GM19395 (cell line): Measurements from ENCODE around the gene AK4.

Source experiments
- ATAC-seq: cut with Tn5 transposase; IDR thresholded peaks from one replicate; pipeline ENCODE4 v1.9.1; 2021; ENCODE audit warnings: mild to moderate bottlenecking, moderate library complexity; ENCODE audit not compliant: unreplicated experiment

The AK4 gene

DNA sequence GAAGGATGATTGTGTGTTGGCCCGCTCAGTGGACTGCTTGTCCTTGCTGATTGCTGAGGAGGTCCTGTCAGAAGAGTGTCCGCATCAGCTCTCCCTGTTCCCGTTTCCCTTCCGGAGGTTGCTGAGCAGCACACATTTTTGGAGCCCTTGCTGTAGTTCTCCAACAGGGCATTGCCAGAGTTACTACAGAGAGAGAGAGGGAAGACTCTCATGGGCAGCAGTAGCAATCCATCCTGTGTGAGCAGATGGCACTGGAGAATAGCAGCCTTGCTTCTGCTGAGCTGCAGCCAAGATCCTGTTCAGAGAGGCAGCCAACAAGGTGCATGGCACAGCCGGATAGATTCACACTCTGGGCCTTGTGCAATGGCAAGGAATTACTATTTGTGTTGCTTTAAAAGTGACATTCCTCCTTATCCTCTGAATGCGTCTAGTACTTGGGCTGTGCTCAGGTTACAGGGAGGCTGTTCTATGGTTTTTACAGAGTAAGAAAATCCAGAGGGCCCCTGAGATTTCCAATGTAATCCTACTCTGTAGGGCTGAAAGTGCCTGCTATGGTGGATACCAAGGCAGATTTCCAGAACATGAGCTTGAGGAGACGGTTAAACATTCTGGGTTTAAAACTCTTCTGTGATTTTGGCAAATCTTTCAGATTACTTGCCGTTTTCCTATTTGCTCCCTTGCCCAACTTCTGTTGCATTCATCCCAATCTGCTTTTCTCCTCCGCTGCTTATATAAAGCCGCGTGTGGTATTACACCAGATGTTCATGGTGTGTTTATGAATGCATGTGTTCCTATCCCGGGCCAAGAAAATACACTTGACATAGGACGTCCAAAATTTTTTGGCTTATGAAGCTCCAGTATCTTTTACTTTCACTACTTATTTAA is 27.4 kb downstream of the AK4 start:
- ATAC-seq = no peak

DNA sequence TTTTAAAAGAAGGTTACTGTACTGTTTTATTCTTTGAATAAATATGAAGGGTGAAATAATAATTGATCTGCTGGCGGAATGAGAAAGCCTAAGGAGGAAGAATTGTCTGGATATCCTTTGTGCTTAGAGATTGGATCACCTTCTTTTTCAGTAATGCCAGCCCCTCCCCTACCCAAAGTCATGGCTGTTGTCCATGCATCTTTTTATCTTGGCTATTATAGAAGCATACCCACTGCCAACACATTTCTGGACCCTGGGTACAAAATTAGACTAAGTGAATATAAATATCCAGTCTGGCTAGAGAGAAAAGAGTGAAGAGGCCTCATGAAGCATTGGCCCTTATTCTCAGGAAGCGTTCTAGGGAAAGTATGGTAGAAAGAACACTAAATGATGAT is 28.1 kb downstream of the AK4 start:
- no peak for ATAC-seq

DNA sequence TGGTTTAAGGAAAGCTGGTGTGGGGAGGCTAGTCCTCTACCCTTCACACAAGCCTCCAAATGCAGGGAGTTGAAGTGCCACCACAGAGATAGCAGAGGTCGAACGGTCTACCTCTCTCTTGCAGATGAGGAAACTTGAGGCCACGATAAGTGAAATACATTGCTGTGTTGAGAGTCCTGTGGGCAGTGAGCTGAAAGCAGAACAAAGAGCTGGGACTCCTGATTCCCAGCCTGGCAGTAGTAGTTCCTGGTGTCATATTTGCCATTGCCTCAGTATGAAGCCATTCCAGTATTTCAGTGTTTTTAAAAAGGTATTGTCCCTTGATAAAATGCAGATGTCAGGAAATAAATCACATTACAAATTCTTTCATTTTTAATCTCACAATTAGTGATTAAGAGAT is 28.6 kb downstream of the AK4 start:
- no peak for ATAC-seq

DNA sequence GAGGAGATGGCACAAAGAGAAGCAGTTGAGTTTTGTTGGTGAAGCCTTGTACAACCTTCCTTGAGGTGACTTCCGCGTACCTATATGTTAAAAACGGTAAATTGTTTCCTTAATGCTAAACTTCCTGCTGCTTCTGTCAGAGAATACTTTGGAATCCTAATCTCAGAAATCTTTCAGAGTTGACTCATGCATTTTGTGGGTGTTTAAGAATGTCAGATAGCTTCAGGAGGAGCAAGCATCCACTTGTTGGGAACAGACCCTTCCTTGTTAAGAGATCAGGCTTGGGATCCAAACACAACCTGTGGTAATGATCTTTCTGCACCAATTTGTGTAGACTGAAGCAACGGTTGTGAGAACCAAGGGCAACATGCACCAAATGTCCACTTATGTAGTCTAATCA is 29.5 kb downstream of the AK4 start:
- no peak for ATAC-seq

DNA sequence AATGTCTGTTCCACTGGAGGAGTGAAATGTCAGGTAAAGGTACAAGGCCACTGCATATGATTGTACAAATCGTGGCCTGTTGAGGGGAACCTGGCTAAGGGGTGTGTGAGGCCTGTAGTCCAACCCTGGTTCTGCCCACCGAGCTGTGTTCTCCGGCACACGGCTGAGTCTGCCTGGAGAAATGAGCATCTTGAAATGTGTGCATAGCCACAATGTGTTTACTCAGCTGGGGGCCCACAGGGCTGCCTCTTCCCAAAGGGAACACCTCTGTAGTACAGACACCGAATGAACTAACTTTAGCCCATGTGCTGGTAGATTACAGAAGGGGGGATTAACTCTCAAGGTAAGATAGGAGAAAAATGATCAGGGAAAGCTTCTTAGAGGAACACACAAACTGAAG is 30.2 kb downstream of the AK4 start:
- ATAC-seq = no peak

DNA sequence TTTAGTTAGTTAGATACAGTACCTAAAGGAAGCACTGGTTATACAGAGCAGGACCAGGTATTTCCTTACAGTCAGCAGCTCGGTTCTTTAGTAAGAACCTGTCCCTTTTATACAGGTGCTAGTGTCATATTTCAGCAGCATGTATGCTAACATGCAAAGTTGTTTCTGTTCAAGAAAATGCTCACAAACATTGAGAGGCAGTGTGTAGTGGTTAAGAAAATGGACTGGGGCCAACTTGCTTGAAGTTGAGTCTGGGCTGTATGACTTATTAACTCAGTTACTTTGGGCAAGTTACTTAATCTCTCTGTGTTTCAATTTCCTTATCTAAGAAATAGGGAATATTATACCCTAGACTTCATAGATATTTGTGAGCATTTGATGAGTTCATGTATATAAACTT is 31.1 kb downstream of the AK4 start:
- no peak for ATAC-seq

DNA sequence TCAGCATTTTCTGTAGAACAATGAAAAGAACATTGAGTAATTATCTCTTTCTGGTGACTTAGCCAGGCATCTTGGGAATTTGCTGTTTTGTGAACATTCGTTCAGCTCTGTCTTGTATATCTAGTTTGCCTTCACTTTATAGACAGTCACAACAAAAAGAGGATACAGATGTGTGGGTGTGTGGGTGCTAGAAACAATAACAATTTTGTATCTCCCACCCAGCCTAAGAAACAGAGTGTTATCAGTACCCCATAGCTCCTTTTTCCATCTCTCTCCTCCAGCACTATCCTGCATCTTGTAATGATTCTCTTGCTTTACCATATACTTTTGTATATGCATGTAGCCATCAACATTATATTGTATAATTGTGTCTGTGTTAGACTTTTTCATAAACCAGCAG is 33.0 kb downstream of the AK4 start:
- ATAC-seq = no peak

DNA sequence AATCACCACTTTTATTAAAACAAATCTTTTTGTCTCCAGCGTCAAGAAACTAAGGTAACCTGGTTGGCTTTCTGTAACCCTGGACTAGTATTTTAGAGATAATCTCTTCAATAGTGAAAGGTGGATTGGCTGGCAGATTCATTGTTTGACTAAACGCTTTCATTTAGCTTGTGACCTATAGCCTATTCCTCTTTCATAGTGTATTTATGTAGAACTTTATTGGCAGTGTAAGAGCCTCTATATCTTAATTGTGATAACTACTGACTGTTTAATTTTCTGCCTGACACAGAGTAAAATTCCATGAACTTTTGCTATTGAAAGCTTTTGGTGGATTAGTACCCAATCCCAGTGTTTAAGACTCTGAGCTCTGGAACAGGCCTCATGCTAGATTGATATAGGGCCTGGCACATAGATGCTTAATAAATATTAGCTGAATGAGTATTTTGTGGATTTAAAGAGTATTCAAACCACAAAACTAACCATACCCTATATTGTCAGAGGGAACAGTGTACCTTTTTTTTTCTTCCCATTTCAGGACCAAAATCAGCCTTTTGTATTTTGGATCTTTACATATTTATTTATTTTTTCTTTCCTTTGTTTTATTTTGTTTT is 34.8 kb downstream of the AK4 start:
- no peak for ATAC-seq

DNA sequence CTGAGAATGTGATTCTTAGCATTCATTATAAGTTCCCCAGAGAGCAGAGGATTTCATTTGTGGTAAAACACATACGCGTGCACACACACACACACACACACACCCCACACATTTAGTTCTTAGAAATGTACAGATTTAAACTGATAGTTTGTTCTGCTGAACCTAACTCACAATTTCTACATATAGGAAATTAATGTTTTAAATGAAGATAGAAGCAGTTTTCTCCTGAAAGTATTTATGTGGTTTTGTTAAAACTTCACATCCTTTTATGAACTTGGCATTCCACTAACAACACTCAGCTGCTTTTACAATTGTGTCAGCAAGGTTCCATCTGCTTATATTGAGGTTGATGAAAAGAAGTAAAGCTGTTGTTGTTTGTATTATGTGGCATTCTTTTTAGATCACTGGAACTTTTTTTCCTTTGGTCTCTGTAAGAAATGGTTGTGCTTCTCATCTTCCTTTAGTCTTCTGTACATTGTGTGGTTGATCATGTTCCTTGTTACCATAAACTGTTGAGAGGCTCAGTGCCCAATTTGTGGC is 41.6 kb downstream of the AK4 start:
- ATAC-seq = no peak

DNA sequence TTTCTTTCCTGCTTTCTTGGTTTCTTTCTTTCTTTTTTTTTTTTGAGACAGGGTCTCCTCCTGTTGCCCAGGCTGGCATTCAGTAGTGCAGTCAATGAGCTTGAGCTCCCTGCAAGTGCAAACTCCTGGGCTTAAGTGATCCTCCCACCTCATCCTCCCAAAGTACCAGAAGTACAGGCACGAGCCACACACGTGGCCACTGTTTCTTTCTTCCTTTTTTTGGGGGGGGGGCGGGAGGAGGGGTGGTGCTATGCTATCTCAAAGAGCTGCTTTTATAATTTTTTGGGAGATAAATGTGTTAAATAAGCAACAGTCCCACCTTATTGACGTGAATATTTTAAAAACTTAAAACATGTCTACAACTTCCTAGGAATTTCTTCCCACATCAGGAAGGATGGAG is 42.2 kb downstream of the AK4 start:
- no peak for ATAC-seq

DNA sequence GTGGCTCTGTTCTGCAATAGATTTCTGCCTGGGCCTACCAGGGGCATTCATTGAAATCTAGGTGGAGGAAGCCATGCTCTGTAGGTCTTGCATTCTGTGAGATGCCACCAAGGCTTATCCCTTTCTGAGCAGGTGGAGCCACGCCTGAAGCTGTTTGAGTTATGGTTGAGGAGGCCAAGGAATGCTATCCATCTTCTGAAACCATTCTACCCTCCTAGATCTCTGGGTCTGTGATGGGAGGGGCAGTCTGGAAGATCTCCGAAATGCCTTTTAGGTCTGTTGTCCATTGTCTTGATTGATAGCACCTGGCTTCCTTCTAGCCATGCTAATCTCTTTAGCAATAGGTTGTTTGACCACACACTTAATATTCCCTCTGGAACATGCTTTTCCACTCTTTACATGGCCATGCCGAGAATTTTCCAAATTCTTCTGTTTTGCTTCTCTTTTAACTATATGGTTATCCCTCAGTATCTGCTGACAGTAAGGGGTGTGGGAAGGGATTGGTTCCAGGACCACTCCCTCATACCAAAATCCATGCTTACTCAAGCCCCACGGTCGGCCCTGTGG is 45.2 kb downstream of the AK4 start:
- no peak for ATAC-seq

DNA sequence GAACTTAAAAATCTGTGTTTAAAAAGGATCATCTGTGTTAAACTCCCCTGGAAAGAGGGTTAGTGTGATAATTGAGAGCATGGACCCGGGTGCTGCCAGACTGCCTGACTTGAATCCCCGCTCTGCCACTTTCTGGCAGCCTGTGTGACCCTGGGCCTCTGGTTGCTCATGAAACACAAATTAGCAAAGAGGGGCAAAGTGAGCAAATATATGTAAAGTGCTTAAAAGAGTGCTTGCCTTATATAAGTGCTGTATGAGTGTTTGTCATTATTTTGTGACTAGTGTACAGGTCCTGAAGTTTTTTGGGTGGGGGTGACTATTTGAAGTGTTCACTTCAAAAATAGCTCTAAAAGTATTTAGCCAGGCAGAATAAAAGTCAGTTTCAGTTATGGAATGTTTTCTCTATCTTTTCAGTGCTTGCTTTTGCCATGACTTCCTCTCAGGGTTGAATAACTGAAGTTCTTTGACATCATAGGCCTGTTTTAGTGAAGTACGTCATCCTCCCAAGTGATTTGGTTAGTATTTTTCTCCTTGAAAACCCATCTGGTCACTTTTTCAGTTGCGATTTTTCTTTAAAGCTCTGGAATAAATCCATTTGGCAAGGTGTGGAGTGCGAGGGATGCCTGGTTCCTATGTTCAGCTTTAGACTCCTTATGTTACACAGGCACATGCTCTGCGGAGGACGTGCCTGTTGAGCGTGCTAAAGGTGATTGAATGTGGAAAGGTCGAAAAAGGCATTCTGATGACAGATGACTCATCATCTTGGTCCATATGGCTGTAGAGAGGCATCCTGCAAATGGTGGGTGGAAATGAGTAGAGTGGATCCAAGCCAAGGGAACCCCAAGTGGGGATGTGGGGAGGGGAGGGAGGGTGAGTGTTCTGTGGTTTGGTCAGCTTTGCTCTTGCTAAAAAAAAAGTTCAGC is 47.8 kb downstream of the AK4 start:
- ATAC-seq = no peak

DNA sequence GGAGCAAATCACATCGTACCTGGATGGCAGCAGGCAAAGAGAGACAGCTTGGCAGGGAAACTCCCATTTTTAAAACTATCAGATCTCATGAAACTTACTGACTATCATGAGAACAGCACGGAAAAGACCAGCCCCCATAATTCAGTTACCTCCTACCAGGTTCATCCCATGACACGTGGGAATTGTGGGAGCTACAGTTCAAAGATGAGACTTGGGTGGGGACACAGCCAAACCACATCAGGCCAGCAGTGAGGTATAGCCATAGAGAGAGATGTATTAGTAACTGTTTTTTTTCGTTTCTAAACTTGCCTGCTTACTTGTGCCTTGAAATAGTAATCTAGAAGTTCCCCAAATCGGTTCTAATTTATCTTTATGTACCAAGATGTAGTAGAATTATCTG is 48.9 kb downstream of the AK4 start:
- ATAC-seq = no peak

DNA sequence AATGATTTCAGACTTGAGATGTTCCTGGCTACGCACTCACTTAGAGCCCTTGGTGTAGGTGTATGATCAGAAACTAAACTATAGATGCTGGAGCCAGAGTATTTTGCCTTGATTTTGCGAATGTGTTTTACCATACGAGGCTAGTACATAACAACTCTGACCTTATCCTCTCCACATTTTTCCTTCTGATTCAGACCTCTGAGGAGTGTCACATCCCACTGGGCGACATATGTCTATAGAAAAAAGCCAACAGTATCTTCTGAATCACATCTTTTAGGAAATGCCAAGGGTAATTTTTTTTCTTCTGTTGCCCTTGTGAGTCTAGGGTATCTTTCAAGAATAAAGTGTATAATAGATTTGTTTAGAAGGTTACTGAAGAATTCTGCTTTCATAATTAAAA is 49.6 kb downstream of the AK4 start:
- no peak for ATAC-seq

DNA sequence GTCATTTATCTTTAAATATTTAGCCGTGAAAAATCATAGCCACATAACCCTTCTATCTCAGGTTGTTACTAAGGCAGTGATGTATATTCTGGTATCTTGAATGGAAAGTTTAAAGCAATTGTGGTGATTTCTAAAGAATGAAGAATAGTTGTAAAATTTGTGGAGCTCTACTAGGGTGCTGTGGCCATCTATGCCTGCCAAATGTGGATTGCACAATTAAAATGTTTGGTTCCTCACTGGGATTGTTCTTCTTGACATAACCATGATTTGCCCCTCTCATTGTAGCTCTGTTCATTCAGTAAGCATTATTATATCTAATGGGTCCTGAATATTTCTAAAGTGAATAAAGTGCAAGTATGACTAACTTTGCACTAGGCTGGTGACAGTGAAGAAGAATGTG is 50.1 kb downstream of the AK4 start:
- no peak for ATAC-seq

DNA sequence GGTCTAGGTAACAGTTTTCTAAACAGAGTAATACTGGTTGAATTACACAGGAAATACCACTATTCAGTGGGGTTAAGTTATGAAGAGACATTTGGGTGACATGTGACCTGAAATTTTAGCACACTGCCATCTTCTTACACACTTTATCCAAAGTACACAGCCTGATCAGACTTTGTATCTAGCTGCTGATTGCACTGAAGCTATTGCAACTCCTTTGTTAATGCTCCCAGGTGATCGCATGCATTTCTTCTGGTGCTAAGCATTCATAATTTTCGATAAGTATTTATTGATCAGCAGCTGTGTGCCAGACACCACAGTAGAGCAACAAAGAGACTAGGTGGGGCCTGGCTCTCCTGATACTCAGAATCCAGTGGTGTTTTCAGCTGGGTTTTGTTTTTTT is 52.4 kb downstream of the AK4 start:
- ATAC-seq = no peak

DNA sequence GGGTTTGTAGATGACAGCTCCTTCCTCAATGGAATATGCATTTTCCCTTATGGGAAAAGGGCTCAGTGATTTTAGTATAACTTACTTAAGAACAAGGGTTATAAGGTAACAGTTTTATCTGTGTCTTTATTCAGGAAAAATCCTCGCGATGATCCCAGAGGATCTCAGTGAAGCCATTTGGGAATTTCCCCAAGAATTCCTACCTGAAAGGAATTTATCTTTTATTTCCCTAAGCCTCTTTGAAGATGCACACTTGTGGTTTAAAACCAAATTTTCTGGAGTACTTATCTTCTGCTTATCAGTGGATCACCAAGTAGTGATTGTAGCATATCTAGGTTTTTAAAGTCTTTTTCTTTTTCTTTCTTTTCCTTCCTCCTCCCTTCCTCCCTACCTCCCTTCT is 58.8 kb downstream of the AK4 start:
- ATAC-seq = no peak

DNA sequence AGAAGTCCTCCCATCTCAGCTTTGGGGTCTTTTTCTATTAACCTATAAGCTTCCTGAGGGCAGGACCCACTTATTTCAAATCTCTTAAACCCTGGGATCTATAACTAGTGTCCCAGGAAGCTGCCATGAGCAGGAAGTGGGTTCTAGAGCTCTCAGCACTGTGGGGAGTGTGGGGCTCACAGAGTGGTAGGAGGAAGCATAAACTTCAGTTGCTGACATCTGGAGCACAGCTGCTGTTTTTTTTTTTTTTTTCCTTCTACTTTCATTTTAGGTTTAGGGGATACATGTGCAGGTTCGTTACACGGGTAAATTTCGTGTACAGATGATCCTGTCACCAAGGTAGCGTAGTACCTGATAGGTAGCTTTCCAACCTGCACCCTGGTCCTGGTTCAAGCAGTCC is 59.3 kb downstream of the AK4 start:
- ATAC-seq = peak; percentile 63

DNA sequence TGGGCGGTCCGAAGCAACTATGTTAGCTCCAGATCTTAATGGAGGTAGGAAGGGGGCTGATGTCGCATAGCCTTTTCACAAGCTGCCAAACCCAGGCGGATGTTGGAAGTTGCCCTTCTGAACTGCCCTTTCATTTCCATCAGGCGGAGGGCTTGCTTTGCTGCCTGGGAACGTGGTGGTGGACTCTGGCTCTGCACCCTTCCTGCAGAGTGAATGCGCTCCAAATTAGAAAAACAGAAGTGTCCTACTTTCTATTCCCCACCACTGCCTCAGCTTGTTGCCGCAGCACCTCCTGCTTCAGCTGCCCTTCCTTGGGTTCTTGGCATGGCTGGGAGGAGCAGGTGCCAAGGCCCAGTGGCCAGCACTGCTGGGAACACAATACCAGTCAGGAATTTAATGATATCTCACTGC is 60.6 kb downstream of the AK4 start:
- ATAC-seq = no peak

DNA sequence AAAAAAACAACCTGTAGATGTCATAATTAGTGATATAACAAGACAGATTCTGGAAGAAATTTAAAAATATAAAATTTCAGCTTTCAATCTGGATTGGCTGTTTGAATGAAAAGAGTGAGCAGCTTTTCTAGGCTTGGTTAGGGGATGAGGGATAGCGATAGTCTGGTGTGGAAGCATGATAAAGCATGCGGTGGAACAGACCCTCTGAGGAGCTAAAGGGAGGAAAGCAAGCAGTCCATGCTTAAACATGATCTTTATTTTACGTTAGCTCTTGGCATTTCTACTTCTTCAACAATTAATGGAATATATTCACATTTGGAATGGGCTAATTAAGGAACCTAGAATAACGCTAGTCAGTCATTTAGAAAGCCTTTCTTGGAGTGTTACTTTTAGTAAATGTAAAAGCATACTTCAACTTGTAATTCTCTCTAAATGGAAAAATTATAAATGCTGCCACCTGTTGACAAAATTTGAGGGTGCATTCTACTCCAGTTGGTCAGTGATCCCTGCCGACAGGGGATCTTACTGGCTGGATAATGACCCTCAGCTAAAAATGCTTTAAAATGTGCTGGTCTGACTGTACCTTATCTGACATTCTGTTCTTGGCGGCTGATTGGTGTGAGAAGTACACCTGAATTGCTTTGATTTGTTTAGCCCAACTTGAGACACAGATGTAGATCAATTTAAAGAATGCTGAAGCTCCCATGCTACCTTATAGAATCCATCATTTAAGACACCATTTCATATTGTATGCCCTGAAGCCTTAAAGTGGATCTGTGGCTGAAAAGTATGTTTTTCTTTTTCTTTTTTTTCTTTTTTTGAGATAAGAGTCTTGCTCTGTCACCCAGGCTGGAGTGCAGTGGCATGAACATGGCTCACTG is 61.2 kb downstream of the AK4 start:
- peak; percentile 43 for ATAC-seq
